CD4-positive, alpha-beta T cell (primary cell): ENCODE measurements around the gene SLC37A3. TPM values are rescaled to one million over a fixed set of nuclear protein-coding genes. Genes with fewer than 3 reads are reported as not detected.

ENCODE experiments used
- ATAC-seq: fragments of 200-7000 bp; cut with Tn5 transposase; one replicate; pipeline ENCODE4 v1.10.0; 2022; ENCODE audit warnings: mild to moderate bottlenecking; ENCODE audit not compliant: poor library complexity
- CTCF ChIA-PET: fragments of 350-600 bp; sonication (Branson Sonifier 250); formaldehyde crosslinking; loops from one replicate; lab custom pipeline; 2021; ENCODE audit warnings: antibody characterized with exemption, inconsistent platforms; lab: Charles Lee
- POLR2A ChIA-PET: fragments of 350-600 bp; sonication (Branson Sonifier 250); formaldehyde crosslinking; loops from one replicate; lab custom pipeline; 2021; ENCODE audit warnings: antibody characterized with exemption, inconsistent platforms; lab: Charles Lee
- DNase-seq, 14 experiments: peaks; one replicate each; pipeline ENCODE4 v3.0.0-alpha.2; 2013 to 2020; ENCODE audit warnings: mixed read lengths in 2 of 14
- H3K27ac ChIP-seq, 2 donors: one replicate each; pipeline versions ENCODE4 v1.5.1 to v1.7.0; 2013; ENCODE audit warnings: low read length in 2 of 2, low read depth in 1 of 2, mild to moderate bottlenecking in 1 of 2
- H3K27me3 ChIP-seq, 2 experiments: 1 replicate in 1 of 2; 2 replicates in 1 of 2; pipeline versions ENCODE4 v1.6.1 to v1.7.0; 2013; ENCODE audit warnings: low read length in 2 of 2, control low read depth in 1 of 2, mild to moderate bottlenecking in 1 of 2, moderate library complexity in 1 of 2; ENCODE audit not compliant: insufficient read depth in 2 of 2, control insufficient read depth in 1 of 2
- H3K36me3 ChIP-seq: one replicate; pipeline ENCODE4 v1.6.1; 2013; ENCODE audit warnings: low read length, control low read depth; ENCODE audit not compliant: insufficient read depth
- H3K4me1 ChIP-seq: one replicate; pipeline ENCODE4 v1.6.1; 2013; ENCODE audit warnings: low read length, control low read depth; ENCODE audit not compliant: insufficient read depth
- H3K4me3 ChIP-seq: one replicate; pipeline ENCODE4 v1.5.1; 2013; ENCODE audit warnings: mild to moderate bottlenecking, low read length, moderate library complexity
- H3K9me3 ChIP-seq, 2 experiments: 1 replicate in 1 of 2; 2 replicates in 1 of 2; pipeline versions ENCODE4 v1.6.1 to v1.7.0; 2013; ENCODE audit warnings: low read length in 2 of 2, mild to moderate bottlenecking in 2 of 2, control low read depth in 1 of 2, moderate library complexity in 1 of 2; ENCODE audit not compliant: control insufficient read depth in 1 of 2, insufficient read depth in 1 of 2
- H3K27ac Mint-ChIP-seq: one replicate; pipeline ENCODE4 v1.8.0; 2020; ENCODE audit warnings: mixed read lengths
- H3K27me3 Mint-ChIP-seq: one replicate; pipeline ENCODE4 v1.8.0; 2021; ENCODE audit warnings: mixed read lengths
- H3K36me3 Mint-ChIP-seq: one replicate; pipeline ENCODE4 v1.8.0; 2021; ENCODE audit warnings: low read depth, mixed read lengths
- H3K4me1 Mint-ChIP-seq: one replicate; pipeline ENCODE4 v1.8.0; 2021; ENCODE audit warnings: low read depth, mixed read lengths
- H3K4me3 Mint-ChIP-seq: one replicate; pipeline ENCODE4 v1.8.0; 2020; ENCODE audit warnings: mild to moderate bottlenecking, mixed read lengths
- H3K9me3 Mint-ChIP-seq: one replicate; pipeline ENCODE4 v1.8.0; 2020; ENCODE audit warnings: mixed read lengths
- intact Hi-C, 2 experiments: fragments of 100-400 bp; cut with DNase I in 1 of 2; cut with micrococcal nuclease in 1 of 2; formaldehyde crosslinking; loops; one replicate each; pipeline versions ENCODE4 v1.15.1 to v1.9.0; 2023 to 2025; cut with DNase I, micrococcal nuclease
- total RNA-seq, 174 experiments: library from RNA in 2 of 174; stranded (reverse) in 2 of 174; gene quantifications; one replicate each; pipeline ENCODE4 v1.2.3 and lab custom pipeline; 2021 to 2026
- TF ChIP-seq, protein P1 (sequence below): fragments of 200-600 bp; IDR thresholded peaks from one replicate; pipeline ENCODE4 v1.8.0; 2022; ENCODE audit warnings: antibody characterized with exemption, mild to moderate bottlenecking

The SLC37A3 gene
- total RNA-seq, 2 experiments from 2014 or later, result 23.5 to 25.6 TPM

DNA sequence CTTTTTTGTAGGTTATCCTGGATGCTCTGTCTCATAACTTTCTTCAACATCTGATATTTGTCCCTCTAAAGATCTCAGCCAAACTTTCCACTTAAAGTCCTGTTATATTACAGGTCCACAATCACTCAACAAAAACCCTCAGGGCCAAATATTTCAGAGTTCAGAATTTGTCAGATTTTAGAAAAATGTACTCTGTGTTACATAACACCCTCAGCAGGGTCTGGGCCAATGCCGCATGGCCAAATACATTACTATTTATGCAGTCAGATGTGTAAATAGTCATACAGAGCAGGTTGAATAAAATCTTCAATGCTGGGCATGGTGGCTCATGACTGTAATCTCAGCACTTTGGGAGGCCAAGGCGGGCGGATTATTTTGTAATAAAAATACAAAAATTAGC lies 17.0 kb upstream of the SLC37A3 start:
- H3K4me1 ChIP-seq, result no peaks in the 10 kb centered on the region
- DNase-seq (no peak), ATAC-seq (no peak)
- no peak overlapping the region for H3K27ac ChIP-seq
- H3K36me3 ChIP-seq, result peaks cover 5% of the 10 kb centered on the region
- Mint-ChIP-seq H3K36me3 (peaks cover 59% of the 10 kb centered on the region), H3K4me1 (peaks cover 6% of the 10 kb centered on the region), H3K9me3 (no peaks in the 10 kb centered on the region), H3K4me3 (no peak overlapping the region), H3K27me3 (no peaks in the 10 kb centered on the region), H3K27ac (no peak overlapping the region)
- H3K9me3 ChIP-seq, result no peaks in the 10 kb centered on the region
- no peak overlapping the region for H3K4me3 ChIP-seq
- TF ChIP-seq, protein P1, sequence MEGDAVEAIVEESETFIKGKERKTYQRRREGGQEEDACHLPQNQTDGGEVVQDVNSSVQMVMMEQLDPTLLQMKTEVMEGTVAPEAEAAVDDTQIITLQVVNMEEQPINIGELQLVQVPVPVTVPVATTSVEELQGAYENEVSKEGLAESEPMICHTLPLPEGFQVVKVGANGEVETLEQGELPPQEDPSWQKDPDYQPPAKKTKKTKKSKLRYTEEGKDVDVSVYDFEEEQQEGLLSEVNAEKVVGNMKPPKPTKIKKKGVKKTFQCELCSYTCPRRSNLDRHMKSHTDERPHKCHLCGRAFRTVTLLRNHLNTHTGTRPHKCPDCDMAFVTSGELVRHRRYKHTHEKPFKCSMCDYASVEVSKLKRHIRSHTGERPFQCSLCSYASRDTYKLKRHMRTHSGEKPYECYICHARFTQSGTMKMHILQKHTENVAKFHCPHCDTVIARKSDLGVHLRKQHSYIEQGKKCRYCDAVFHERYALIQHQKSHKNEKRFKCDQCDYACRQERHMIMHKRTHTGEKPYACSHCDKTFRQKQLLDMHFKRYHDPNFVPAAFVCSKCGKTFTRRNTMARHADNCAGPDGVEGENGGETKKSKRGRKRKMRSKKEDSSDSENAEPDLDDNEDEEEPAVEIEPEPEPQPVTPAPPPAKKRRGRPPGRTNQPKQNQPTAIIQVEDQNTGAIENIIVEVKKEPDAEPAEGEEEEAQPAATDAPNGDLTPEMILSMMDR, result no peak
- intact Hi-C loops, result no loop called here
- CTCF ChIA-PET, result no interaction called here
- POLR2A ChIA-PET, result no interaction called here
- H3K27me3 ChIP-seq, result no peaks in the 10 kb centered on the region

DNA sequence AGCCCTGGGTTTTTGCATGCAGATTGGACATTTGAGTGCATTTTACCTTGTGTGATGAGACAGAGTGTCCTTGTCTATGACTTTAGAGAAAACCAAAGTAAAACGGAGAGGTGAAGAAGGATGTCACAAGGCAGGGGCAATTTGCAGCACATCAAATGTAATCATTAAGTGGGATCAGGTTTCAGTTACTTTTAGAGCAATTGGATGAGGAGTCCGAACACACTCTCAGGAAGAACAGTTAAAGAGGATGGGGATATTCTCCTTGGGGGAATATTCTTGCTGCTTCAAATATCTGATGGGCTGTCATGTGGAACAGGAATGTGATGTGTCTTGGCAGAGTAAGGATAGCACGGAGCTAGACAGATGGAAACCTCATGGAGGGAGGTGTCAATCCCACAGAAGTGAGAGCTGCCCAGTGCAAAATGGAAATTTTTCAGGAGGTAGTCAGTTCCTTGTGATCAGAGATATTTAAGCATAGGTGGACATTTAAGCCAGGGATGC lies 6.3 kb upstream of the SLC37A3 start:
- H3K4me1 ChIP-seq, result peaks cover 20% of the 10 kb centered on the region
- Mint-ChIP-seq H3K9me3 (no peaks in the 10 kb centered on the region), H3K4me1 (peaks cover 25% of the 10 kb centered on the region), H3K36me3 (peaks cover 21% of the 10 kb centered on the region), H3K27me3 (no peaks in the 10 kb centered on the region), H3K27ac (peak overlapping the region; percentile 97), H3K4me3 (peak overlapping the region; percentile 96)
- H3K4me3 ChIP-seq, result peak overlapping the region; percentile 86
- POLR2A ChIA-PET, result interaction anchor here (1.3 to 3.3 kb wide), 4 partner anchors 9 to 228 kb away, joined by 3 to 18 read pairs (median 5); partner anchors contain the start of gene KDM7A
- DNase-seq (no peak), ATAC-seq (no peak)
- intact Hi-C loops, result loop anchor here in 1 of 2 experiments (5.0 kb wide), 2 partner anchors 73 to 268 kb away; partner anchors contain the start of genes ADCK2 and MKRN1
- peaks cover 6% of the 10 kb centered on the region for H3K36me3 ChIP-seq
- no peaks in the 10 kb centered on the region for H3K27me3 ChIP-seq
- no peaks in the 10 kb centered on the region for H3K9me3 ChIP-seq
- CTCF ChIA-PET, result no interaction called here
- TF ChIP-seq, protein P1, result no peak
- H3K27ac ChIP-seq, result peak overlapping the region; percentile 79 to 80

- no peaks in the 10 kb centered on the region for H3K27me3 ChIP-seq
- H3K4me3 ChIP-seq, result peak within 1 kb of the TSS; percentile 86
- H3K27ac ChIP-seq, result peak within 1 kb of the TSS; percentile 79 to 80
- Mint-ChIP-seq H3K9me3 (no peaks in the 10 kb centered on the region), H3K27ac (peak within 1 kb of the TSS; percentile 97), H3K27me3 (no peaks in the 10 kb centered on the region), H3K36me3 (peaks cover 21% of the 10 kb centered on the region), H3K4me3 (peak within 1 kb of the TSS; percentile 96), H3K4me1 (peaks cover 25% of the 10 kb centered on the region)
- H3K4me1 ChIP-seq, result peaks cover 20% of the 10 kb centered on the region
- TF ChIP-seq, protein P1, result no peak
- peak; percentile 86 for ATAC-seq
- ChIA-PET POLR2A (interaction anchor here (0.9 to 3.3 kb wide), 6 partner anchors 9 to 227 kb away, joined by 3 to 18 read pairs (median 4); partner anchors contain the start of gene KDM7A), CTCF (no interaction called here)
- H3K36me3 ChIP-seq, result peaks cover 6% of the 10 kb centered on the region
- intact Hi-C loops, result loop anchor here in 1 of 2 experiments (5.0 kb wide), 2 partner anchors 73 to 268 kb away; partner anchors contain the start of genes ADCK2 and MKRN1
- DNase-seq, result peak; percentile 20 to 77 (median 45)
- H3K9me3 ChIP-seq, result no peaks in the 10 kb centered on the region
Observed at GRCh38 chr7:140403878-140404564, 5.7 kb upstream of the SLC37A3 start, which contains the start of gene RAB19. Gene RAB19 (plus strand): TSS chr7:140404058. CDS start chr7:140407647, 3,589 bp downstream.
